C4-2B (cell line): ENCODE data around the gene DNAJA4.

Experiments used
- H3K27ac ChIP-seq: fragments of 450-650 bp; 2 replicates; pipeline ENCODE4 v1.5.1; 2017
- ZFX ChIP-seq: fragments of 450-650 bp; IDR thresholded peaks from 2 replicates; pipeline ENCODE4 v1.6.1; 2017
- TF ChIP-seq, protein P1 (sequence below): fragments of 450-650 bp; conservative IDR thresholded peaks from 2 replicates; pipeline ENCODE4 v1.5.1; 2017; ENCODE audit warnings: mild to moderate bottlenecking

The DNAJA4 gene

GRCh38 chr15:78306176-78306774 lies 41.9 kb downstream of the DNAJA4 start:
- TF ChIP-seq, protein P1, sequence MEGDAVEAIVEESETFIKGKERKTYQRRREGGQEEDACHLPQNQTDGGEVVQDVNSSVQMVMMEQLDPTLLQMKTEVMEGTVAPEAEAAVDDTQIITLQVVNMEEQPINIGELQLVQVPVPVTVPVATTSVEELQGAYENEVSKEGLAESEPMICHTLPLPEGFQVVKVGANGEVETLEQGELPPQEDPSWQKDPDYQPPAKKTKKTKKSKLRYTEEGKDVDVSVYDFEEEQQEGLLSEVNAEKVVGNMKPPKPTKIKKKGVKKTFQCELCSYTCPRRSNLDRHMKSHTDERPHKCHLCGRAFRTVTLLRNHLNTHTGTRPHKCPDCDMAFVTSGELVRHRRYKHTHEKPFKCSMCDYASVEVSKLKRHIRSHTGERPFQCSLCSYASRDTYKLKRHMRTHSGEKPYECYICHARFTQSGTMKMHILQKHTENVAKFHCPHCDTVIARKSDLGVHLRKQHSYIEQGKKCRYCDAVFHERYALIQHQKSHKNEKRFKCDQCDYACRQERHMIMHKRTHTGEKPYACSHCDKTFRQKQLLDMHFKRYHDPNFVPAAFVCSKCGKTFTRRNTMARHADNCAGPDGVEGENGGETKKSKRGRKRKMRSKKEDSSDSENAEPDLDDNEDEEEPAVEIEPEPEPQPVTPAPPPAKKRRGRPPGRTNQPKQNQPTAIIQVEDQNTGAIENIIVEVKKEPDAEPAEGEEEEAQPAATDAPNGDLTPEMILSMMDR = no peak
- no peak overlapping the region for H3K27ac ChIP-seq

DNA sequence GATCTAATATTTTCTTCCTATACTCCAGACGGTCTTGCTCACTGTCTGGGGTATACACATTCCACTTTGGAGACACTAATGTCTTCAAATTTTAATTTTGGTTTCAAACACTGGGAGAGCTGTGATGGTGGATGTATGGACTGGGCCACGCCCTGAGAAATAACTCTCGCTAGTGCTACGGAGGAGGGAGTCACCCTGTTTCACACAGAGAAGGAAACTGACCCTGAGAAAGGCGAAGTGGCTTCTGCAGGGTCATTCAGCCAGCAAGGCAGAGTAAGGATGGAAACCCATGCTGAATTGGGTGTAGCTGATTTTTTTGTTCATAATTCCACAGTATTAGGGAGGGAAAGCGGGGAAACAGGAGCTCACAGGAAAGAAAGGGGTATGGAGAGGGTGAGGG lies 43.6 kb downstream of the DNAJA4 start:
- H3K27ac ChIP-seq = no peak overlapping the region
- TF ChIP-seq, protein P1 = no peak
- TF ChIP-seq ZFX = no peak

GRCh38 chr15:78308422-78309032 lies 44.2 kb downstream of the DNAJA4 start:
- no peak overlapping the region for H3K27ac ChIP-seq
- no peak for TF ChIP-seq ZFX
- TF ChIP-seq, protein P1 = peak; percentile 93

GRCh38 chr15:78311292-78311691 lies 46.9 kb downstream of the DNAJA4 start:
- no peak overlapping the region for H3K27ac ChIP-seq
- TF ChIP-seq, protein P1 = no peak
- no peak for TF ChIP-seq ZFX

DNA sequence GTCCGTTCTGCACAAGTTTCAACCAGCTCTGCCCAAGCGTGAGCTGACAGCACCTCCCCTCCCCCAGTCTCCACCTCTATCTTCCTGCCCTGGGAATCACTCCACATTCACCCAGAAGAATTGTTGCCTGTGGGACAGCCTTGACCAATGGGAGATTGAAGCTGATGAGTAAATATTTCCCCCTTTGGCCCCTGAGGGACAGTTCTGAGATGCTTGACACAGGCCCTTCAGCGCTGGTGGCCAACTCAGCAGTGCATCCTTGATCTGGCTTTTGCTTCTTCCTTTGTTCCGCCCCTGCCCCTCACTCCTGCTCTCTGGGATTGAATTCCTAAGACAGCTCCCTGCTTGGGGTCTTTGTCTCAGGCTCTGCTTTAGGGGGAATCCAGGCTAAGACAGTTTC lies 48.2 kb downstream of the DNAJA4 start:
- no peak overlapping the region for H3K27ac ChIP-seq
- TF ChIP-seq, protein P1 = no peak
- TF ChIP-seq ZFX = no peak

- no peak overlapping the region for H3K27ac ChIP-seq
- TF ChIP-seq ZFX = no peak
- TF ChIP-seq, protein P1 = no peak
Observed at GRCh38 chr15:78312957-78313356, 48.6 kb downstream of the DNAJA4 start.

DNA sequence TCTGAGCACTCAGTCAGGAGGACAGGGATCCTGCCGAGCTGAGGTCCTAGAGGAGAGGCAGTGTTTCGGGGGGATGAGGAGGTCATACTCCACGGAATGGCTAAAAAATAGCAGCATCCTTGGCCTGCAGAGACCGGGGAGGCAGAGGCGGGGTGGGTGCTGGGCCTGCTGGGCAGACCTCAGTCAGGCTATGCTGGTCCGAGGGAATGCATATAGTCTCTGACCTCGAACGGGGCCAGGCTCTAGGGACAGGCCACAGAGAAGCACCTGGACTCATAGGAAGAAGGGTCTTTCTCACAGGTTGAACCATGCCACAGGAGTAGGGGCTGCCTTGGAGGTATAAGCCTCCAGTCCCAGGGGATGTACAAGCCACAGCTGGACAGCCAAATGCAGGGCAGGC lies 49.0 kb downstream of the DNAJA4 start:
- no peak overlapping the region for H3K27ac ChIP-seq
- no peak for TF ChIP-seq ZFX
- TF ChIP-seq, protein P1 = no peak
